ENCODE data around the gene CRLF1. TPM values are rescaled to one million over a fixed set of nuclear protein-coding genes. Genes with fewer than 3 reads are reported as not detected.

Gene CRLF1
- total RNA-seq, 1 experiment from 2014 or later: 19.4 TPM

DNA sequence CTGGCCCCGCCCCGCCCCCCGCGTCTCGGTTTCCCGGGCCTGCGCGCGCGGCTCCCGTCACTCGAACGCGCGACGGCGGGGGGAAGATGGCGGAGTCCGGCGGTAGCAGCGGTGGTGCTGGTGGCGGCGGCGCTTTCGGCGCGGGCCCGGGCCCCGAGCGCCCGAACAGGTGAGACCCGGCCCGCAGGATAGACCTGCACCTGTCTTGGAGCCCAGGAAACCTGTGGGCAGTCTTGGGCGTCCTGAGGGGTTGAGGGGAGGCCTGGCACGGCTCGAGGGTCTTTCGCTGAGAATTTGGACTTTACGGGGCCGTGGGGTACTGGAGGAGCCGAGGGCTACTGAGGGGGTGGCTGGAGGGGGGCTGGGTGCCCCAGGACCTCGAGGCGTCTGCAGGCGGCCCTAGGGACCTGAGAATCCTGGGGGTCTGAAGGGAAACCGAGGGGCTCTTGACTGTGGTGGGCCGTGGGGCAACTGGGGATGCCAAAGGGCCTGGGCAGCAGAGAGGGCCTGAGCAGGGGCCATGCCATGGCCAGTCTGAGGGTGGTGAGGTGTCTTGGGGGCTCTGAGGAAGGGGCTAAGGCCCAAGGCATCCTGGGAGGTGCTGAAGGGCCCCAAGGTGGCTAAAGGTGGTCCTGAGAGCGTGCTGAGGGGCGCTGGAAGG, 30.5 kb upstream of the CRLF1 start, which contains the start of gene KLHL26:
Gene KLHL26, plus strand, starts transcription at position 60 of the 661 bp plus-strand sequence. Its CDS starts 27 bp downstream, at position 87.
- no peak for DNase-seq (ENCODE audit: low spot score)

DNA sequence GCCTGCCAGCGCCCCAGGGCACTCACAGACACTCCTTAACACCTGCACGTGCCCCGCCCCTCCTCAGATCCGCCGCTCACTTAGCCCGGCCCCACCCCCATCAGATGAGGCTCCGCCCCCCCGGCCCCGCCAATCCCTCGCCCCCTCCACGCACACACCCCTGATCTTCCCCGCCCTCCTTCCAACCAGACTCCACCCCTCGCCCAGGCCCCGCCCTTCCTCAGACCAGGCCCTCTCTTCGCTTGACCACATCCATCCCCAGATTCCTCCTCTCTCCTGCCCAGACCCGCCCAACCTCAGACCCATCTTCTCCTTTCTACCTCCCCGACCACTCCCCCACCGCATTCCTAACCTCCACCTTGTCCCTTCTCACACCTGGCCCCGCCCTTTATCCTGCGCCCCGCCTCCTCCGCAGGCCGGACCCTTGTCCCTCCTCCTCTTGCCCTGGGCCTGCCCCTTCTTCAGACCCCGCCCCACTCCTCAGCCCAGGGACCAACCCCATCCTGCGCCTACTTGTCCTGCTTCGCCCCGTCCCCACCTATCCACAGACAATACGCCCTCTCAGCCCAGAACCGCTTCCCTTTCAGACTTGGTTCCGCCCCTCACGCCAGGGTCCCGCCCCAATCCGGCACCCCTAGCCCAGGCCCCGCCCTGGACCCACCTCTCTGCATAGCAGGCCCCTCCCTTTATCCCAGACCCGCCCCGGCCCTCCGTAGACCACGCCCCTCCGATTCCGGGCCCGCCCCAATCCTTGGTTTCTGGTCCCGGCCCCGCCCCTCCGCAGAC, 29.8 kb upstream of the CRLF1 start:
- DNase-seq (ENCODE audit: low spot score): peak; percentile 97

DNA sequence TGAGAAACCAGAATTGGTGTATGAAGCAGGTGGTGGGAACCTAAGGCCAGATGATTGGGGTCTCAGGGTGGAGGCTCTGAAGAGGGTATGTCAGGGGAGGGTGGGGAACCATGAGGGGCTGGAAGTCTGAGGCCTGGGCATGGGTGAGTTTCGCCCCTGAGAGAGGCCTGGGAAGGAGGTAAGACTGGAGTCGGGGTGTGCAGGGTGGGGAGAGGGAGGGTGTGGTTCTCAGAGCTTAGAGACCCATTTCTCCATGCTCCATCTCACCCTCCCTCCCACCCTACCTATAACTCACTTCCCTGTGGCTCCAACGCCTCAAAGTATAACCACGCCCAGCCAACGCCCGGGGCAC, 29.2 kb upstream of the CRLF1 start:
- no peak for DNase-seq (ENCODE audit: low spot score)

DNA sequence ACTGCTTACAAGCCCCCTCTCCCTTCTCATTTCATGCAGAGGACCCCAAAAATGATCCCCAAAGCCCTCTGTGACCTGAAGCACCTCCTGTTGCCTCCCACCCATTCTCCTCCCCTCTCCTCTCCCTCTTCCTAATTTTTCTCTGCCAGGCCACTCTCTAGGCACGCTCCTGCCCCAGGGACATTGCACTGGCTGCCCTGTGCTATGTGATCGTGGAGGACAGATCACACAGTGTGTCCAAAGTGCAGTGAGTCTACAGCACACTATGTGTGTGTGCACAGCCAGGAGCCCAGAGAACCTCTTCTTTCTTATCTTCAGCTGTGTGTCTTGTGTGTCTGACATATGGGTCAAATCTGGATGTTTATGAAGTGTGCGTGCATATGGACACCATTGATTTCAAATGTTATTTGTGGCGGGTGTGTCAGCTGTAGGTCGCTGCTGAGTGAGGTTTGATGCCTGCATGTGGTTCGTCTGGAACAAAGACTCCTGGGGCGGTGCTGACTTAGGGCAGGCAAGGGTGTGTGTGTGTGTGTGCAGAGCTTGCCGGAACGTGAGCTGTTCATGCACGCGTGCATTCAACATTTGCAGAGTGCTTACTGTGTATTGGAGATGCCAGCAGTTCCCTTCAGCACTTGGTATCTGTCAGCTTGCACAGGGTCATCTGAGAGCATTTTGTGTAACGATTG, 28.2 kb upstream of the CRLF1 start:
- DNase-seq (ENCODE audit: low spot score): no peak

DNA sequence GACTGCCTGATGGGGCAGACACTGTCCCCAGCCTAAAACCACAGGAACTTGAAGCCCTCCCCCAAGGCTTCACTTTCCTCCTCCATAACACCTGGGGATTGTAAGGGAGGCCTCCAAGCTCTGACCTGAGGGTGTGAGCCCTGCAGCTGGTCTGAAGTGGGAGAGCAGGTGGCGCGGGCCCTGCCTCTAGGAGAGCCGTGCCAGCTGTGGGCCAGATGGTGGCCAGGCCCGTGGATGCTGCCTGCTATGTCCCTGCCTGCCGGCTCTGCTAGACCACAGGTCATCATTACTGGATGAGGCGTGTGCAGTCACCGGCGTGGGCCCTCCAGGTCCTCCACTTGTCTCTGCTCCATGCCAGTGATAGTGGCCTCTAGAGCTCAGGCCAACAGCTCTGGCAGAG, 26.7 kb upstream of the CRLF1 start:
- no peak for DNase-seq (ENCODE audit: low spot score)

DNA sequence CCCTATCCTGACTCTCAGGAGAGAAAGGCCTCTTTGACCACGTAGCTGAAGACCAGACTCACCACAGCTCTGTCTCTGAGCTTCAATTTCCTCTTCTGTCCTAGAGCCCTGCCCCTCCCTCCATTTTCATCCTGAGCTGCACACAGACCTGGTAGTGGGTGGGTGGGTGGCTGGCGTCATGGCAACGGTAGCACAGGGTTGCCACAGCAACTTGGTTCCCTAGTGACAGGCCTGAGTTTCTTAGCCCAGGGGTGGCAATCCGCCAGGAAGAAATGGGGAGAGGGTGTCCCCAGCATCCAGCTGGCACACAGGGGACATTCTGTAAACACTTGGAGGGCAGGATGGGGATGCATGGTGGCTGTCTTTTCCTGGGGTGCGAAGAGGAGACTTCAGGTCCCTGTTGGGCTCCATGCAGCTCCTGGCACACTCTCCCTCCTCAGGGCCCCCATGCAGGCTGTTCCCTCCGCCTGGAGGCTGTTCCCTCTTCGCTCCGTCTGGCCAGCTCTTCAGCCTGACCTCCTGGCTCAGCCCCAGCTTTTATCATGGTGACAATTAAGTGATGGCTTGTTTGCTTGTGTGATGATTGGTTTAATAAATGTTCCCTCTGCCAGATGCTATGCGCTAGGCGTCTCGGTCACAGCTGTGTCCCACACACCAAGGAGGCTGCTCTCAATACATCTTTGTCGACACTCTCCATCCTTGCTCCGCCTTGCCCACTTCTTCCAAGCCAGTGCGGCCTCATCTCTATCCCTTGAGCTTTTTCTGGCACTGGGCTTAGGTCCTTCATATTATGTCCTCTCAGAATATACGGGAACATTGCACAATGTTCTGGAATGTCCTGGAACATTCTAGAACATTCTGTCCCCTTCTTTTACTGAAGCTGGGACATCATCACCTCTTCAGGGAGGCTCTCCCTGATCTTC, 22.8 kb upstream of the CRLF1 start:
- no peak for DNase-seq (ENCODE audit: low spot score)

DNA sequence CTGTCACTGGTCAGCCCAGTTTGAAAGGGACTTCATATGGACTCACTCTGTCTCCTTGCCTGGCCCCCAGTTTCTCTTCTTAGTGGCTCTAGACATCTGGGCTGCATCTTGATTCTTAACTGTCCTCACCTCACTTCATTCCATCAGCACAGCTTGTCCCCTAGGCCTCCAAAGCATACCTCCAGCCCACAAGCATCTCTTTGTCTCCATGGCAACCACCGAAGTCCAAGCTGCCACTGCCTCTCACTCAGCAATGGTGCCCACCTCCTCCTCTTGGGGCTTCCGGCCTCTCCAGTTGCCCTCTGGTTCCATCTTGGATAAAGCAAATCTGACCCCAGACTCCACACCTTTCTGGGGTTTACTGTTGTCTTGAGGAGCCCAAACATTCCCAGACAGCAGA, 20.3 kb upstream of the CRLF1 start:
- no peak for DNase-seq (ENCODE audit: low spot score)

DNA sequence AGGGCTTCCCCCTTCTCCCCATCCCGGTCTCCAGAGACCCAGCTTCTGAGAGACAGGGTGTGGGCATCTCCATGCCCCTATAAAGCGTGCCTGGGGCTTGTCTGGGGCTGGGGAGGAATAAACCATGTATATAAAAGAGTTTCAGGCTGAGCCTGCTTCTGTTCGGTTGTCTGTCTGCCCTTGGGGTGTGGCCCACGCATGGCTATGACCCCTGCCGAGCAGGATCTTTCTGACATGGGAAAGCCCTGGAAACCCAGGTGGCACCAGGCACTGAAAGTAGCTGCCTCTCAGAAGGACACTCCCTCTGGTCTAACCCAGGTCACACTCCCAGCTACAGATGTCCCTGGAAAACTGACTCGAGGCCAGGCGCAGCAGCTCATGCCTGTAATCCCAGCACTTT, 14.3 kb upstream of the CRLF1 start:
- no peak for DNase-seq (ENCODE audit: low spot score)

DNA sequence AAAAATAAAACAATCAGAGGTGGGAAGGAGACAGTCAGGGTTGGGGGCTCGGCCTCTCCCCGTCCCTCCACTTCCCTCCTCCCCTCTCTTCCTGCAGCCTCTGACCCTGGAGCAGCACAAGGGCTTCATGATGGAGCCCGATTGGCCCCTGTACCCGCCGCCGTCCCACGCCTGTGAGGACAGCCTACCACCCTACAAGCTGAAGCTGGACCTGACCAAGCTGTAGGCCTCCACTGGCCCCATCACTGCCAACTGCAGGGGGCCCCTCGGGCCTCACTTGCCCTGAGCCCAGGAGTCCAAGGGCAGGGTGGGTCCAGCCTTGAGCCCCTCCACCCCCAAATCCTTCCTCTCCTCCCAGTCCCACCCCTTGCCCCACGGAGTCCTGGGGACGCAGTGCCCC, 13.7 kb upstream of the CRLF1 start:
- DNase-seq (ENCODE audit: low spot score): no peak

DNA sequence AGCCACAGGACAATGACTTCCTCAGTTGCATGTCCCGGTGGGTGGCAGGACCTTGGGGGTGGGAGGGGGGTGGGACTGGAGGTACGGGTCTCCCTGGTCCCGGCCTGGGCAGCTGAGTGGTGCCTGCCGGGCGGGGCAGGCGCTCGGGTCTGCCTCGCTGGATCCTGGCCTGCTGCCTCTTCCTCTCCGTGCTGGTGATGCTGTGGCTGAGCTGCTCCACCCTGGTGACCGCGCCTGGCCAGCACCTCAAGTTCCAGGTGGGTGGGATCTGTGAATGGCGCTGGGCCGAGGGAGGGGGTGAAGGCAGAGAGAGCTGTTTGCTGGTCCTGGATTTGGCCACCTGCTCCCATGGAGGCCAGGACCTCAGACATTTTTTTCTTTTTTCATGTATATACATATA, 11.6 kb upstream of the CRLF1 start:
- DNase-seq (ENCODE audit: low spot score): no peak

DNA sequence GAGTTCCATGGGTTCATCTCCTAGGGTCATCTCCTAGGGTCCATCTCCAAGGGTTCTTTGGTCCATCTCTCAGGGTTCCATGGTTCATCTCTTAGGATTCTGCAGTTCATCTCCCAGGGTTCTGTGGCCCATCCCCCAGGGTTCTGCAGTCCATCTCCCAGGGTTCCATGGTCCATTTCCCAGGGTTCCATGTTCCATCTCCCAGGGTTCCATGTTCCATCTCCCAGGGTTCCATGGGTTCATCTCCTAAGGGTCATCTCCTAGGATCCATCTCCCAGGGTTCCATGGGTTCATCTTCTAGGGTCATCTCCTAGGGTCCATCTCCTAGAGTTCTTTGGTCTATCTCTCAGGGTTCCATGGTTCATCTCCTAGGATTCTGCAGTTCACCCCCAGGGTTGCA, 11.0 kb upstream of the CRLF1 start:
- no peak for DNase-seq (ENCODE audit: low spot score)

DNA sequence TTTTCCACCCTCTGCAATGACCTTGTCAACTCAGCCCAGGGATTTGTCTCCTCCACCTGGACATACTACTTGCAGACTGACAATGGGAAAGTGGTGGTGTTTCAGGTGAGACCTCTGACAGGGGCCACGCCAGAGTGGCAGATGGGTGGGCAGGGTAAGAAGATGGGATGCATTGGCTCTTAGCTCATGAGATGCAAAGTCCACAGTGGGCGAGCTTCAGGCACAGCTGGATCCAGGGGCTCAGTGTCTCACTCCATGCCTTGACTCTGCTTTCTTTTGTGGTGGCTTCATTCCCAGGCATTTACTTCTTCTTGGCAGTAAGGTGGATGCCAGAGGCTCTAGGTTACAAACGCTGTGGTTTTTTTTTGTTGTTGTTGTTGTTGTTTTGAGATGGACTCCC, 9.4 kb upstream of the CRLF1 start:
- no peak for DNase-seq (ENCODE audit: low spot score)

DNA sequence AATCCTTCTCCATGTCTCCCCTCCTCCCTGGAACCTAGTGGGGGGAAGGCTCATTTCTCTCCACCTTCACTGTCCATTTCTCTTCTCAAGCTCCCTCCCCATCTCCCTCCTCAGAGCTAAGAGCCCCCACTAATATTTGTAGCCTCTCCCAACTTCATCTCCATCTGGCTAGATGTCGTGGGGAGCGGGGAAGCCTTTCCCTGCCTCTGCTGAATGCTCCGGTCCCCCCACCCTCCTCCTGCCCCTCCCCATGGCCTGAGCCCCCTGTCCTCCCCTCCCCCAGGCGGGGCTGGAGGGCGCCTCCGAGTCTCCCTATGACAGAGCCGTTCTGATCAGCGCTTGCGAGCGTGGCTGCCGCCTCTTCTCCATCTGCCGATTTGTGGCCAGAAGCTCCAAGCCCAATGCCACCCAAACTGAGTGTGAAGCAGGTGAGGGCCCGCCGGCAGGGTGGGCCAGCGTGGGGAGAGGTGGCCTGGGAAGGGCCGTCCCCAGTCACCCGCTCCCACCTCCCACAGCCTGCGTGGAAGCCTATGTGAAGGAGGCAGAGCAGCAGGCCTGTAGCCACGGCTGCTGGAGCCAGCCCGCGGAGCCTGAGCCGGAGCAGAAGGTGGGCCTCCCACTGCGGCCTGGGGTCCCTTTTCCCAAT, 7.1 kb upstream of the CRLF1 start:
- DNase-seq (ENCODE audit: low spot score): no peak

DNA sequence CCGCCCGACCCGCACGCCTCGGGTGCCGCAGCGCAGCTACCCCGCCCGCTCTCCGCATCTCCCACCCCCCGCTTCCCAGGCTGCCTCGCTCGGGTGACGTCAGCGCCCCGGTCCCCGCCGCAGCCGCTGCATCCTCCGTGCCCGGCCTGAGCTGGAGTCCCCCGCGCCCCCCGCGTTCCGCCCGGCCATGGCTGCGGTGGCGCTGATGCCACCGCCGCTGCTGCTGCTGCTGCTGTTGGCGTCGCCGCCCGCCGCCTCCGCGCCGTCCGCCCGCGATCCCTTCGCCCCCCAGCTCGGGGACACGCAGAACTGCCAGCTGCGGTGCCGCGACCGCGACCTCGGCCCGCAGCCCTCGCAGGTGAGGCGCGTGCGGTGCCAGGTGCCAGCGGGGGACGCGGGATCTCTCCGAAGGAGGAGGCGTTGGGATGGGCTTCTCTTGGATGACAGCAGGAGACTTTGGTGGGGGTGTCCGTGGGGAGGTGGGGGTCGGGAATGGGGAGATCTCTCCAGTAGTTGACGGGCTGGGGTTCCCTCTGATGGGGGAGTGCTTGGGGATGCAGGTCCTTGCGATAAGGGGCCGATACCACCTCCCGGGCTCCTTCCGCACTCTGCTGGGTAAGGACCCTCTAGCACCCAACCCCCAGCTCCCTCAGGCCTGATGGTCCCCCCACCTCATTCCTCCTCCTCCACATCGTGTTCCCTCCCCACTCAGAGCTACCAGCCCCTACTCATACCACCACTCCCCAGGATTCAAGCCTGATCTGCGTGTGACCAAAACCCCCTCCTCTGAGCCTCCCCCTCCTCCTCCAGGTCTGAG, 6.4 kb upstream of the CRLF1 start, which contains the start of gene TMEM59L:
Gene TMEM59L, plus strand, starts transcription at position 99 of the 817 bp plus-strand sequence. Its CDS starts 89 bp downstream, at position 188.
- no peak for DNase-seq (ENCODE audit: low spot score)

DNA sequence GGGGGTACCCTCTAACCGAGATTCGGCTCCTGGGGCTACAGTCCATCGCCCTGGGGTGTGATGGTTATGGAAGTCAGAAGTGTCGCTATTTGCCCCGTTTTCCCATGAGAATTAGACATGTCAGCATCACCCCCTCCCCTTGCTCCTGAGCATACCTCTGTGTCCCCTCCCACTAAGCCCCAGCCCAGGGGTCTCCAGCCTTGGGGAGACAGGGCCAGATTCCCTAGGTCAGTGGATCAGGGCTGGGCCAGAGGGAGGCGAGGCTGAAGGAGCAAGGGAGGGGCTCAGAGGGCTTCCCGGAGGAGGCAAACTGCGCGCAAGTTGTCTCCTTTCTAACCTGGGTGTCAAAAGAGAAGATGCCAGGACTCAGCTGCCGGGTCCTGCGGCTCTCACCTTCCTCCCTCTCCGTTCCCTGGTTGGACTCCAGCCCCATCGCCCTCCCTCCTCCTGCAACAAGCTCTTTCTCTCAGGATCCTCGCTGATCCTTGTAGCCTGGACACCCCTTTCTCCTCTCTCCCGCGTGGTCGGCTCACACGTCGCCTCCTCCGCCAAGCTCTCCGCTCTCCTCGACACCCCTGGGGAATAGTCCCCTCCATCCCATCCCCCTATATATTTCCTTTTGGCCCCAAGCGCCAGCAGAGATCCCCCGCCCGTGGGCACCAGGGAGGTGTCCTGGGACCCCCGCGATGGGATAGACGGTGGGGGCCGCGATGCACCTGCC, 5.6 kb upstream of the CRLF1 start:
- DNase-seq (ENCODE audit: low spot score): no peak

DNA sequence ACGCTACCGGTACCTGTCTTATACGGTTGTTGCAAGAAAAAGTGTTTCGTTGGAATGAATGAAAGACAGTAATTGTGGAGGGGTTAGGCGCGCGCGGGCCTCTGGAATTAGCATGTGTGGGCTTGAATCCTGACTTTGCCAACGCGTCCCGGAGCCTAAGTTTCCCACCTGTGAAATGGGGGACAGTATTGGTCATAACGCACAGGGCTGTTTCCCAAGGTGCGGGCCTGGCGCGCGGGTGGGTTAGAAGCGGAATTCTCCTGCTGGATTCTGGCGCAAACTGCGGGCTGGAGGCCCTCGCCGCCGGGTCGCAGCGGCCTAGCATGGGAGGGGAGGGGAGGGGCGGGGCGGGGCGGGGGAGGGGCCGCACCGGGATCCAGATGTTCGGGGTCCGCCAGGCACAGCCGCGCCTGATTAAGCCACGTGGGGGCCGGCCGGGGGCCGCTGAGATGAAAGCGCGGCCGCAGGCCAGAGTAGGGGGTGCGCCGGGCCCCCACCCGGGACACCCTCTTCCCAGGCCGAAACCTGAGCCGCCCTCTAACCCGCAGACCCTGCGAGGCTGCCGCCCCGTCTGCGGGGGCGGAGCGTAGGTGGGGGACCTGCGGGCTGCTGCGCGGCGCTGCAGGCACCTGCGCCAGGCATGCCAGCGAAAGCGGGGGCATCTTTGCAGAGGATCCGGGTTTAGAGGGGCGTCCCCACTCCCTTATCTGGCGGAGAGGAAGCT, 4.9 kb upstream of the CRLF1 start:
- DNase-seq (ENCODE audit: low spot score): no peak

DNA sequence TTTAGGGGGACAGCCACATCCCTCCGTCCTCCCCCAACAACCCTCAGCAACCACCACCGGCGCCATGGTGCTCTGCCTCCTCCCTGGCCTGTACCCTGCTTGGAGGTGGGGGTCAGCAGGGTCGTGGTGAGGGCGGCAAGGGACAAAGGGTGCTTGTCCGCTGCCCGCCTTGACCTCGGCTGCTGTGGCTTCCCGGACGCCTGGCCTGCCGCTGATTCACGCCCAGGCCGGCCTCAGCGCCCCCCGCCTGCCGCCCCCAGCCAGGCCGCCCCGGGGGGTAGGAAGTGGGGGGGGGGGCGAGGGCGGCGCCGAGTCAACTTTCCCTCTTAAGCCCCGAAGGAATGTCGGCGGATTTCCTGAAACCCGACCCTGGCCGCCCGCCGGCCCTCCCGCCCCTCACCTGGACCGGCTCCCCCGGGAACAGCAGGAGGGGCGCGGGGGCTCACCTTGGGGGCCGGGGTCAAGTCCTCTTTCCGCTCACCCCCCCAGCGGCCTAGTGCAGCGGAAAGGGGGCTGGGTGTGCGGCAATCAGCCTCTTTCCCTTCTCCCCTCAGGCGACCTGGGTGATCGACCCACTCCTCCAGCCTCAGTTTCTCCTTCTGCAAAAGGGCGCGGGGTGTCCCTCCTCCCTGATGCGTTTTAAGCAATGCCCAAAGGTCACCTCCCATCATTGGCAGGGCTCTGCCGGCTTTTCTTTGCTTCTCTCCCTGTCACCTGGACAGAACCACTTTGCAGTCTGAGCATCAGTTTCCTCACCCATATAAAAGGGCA, 4.1 kb upstream of the CRLF1 start:
- no peak for DNase-seq (ENCODE audit: low spot score)

DNA sequence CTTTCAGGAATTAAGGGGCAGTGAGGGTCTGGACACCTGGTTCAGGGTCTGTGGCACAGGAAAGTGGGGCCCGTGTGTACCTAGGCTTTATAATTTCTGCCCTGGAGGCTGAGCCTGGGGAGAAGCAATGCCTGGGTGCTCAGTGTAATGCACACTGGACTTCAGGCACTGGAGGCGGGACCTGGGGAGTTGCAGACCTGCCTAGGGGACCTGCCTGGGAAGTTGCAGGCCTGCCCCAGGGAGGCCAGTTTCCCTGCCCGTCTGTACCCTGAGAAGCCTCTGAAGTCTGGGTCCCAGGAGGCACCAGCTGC, 3.6 kb upstream of the CRLF1 start:
- DNase-seq (ENCODE audit: low spot score): no peak

DNA sequence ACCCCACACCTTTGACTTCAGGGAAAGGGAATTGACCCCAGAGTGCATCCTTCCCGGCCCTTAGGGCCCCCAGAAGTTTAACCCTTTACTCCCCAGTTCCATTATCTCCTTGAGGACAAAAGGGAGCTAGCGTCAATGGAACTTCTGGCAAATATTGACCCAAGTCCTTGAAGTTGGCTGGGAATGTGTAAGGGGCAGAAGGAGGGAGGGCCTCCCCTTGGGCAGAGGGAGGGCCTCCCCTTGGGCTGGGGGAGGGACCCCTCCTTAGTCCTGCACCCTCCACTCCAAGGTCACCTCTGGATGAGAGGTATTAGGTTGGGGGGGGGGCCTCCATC, 3.1 kb upstream of the CRLF1 start:
- no peak for DNase-seq (ENCODE audit: low spot score)
